Measurements from ENCODE around the gene ISG20L2.
A peak's percentile ranks its signal among the peaks of the same experiment; 100 is the strongest.

Gene ISG20L2

GRCh38 chr1:156706657-156707416, 21.7 kb downstream of the ISG20L2 start:
- DNase-seq (ENCODE audit: low spot score): no peak

DNA sequence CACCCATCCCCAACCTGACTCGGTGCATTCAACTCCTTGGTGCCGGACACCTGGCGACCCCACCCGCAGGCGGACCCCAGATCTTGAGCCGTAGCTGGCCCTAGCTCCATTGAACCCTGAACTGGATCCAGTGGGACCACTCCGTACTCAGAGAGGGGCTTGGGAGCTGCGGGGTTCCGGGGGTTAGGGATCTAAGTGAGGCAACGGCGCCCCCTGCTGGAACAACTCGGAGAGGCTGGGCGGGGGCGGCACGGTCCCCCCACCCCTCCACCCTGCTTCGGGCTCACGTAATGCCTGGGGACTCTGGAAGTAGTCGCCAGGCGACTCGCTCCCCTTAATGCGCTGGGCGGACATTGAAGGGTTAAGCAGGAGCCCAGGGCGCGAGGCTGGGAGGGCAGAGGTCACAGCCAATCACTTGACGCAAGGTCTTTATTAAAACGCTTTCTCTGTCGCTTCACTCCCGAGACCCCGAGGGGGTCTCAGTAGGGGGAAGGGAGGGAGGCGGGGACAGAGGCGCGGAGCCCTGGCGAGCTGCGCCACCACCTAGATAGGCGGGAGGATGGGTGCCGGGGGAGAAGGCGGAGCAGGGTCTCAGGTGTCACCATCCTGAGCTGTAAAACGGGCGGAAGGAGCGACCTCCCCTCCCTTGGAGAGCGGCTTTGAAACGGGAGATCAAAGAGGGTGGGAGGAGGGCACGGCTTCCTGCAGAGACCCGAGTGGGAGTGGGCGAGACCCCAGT, 22.5 kb downstream of the ISG20L2 start:
- peak; percentile 74 for DNase-seq (ENCODE audit: low spot score)

- DNase-seq (ENCODE audit: low spot score): no peak
Measured at GRCh38 chr1:156705321-156705917, 23.1 kb downstream of the ISG20L2 start, which contains the start of gene CRABP2. CRABP2 (minus strand) TSS chr1:156705583; CDS start chr1:156705446, 137 bp downstream.

DNA sequence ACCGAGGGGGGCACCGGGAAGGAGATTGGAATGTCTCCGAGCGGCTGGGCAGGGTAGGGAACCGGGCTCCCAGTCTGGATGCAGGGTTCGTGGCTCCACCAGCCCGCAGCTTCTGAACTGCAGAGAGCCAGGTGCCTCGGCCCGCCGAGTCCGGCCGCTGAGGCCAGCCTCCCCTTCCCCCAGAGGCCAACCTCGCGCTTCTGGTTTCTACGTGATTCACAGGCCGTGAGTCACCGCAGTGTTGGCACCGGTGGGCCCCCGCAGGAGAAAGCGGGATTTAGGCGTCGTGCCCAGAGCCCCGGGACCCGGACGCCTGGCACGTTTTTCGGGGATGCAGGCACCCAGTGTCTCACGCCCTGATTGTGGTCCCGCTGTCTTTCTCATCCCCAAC, 23.6 kb downstream of the ISG20L2 start:
- no peak for DNase-seq (ENCODE audit: low spot score)

DNA sequence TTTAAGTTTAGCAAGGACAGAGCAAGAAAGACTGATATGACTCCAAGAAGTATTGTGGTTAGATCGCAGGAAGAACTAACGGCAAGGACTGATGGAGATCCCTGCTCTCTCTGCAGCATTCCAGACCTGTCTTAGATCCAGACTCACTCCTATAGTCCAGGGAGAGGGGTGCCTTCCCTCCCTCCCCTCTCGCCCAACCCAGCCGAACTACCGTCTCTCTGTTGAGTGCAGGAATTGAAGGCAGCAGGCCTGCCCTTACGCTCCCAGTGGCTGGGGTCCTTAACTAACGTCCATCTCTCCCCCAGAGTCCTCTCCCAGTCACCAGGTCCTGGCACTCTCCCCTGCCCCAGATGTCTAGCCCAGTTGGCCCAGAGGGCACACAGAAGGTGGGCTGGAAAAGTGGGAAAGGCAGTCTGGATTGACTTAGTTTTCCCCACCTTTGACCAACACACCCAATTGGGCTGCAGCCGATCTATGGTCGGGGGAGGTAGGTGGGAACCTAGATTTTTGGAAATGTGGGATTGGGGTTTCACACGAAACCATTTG, 24.3 kb downstream of the ISG20L2 start:
- no peak for DNase-seq (ENCODE audit: low spot score)

DNA sequence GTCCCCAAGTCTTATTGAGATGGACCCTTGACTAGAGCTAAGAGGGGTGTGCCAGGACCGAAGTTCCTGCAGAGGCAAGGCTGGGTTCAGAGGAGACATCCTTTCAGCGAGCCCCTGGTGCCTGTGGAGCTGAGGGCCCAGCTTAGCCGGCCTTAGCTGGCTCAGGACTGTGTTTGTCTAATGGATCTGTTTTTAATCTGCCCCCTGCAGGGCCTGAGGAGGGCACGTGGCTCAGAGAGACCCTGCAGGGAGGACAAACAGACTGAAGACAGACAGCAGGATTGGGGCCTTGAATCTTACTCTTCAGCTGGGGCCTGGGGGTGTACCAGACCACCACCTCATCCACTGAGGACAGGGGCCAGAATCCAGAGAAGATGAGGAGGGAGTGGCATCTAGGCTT, 24.8 kb downstream of the ISG20L2 start:
- DNase-seq (ENCODE audit: low spot score): no peak

DNA sequence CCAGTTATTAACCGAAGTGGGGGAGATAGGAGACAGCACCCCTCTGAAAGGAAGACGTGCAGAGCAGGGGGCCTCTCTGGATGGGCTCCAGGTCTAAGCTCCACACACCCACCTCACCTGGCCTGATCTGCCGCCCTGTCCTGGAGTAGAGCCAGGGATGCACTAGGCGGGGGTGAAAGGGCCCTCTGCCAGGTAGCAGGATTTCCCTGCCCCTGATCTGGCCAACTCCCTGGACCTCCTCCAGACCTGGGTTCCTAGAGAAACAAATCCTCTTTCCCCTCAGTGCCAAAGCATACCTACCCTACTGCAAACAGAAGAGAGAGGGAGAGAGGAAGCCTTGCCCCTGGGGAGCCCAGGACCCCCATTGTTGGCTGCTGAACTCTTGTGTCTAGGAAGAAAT, 25.2 kb downstream of the ISG20L2 start:
- DNase-seq (ENCODE audit: low spot score): no peak

DNA sequence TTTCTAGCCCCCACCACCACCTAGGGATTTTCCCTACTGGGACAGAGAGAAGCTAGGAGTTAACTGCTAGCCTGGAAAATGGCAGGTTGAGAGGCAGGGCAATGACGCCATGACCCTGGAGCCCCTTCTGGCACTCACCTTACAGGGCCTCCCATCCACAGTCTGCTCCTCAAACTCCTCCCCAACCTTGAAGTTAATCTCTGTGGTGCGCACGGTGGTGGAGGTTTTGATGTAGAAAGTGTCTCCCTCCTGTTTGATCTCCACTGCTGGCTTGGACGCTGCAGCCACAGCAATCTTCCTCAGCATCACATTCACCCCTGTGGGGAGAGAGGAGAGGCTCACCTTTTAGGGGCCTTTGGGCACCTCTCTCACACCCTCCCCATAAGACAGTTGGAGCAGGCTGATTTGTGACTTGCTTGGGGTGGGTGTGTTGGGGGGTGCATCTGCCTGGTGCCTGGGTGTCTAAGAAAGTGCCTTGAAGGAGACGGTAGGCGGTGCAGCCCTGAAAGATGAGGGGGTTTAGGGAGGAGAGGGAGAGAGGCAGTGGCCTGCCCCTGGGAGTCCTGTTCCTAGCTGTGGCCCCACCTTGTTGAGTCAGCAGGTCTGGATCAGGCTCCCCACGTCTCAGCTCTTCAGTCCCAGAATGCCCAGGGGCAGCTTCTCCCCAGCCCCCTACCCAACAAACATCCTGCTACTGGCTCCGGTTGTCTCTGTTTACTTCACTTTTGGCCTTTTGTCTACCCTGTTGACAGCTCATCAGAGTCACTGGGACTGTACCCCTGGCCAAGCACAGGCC, 27.6 kb downstream of the ISG20L2 start:
- no peak for DNase-seq (ENCODE audit: low spot score)

DNA sequence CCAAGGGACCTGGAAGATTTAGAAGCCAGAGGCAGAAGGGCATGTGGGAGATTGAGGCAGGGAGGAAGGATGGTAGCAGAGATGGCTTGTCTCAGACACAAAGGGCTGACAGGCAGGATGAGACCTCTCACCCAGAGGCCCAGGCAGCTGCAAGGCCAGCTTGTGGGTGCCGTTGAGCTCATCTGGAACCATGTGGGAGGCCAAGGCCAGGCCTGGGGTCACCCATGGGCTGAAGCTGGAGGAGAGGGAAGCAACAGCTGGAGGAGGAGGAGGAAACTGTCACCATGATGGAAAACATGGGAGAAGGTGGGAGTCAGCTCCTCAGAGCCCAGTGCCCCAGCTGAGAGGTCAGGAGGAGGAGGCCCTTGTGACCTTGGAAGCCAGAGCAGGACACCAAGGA, 29.6 kb downstream of the ISG20L2 start:
- DNase-seq (ENCODE audit: low spot score): no peak

DNA sequence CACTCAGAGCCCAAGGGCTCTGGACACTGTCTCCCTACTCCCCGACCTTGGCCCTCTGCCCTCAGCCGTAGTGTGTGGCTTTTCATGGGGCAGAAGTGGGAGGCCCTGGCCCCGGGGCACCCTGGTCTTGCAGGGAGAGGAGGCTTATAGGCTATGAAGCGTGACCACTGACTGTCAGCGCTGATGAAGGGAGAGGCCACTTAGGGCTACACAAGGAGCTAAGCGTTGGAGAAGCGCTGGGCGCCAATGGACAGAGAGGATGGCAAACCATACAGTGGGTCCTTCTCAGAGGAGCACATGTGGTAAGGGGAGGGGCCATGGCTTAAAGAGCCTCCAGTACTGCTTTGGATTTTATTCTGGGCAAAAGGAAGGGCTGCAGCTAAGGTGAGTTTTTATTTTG, 31.1 kb downstream of the ISG20L2 start:
- no peak for DNase-seq (ENCODE audit: low spot score)

- no peak for DNase-seq (ENCODE audit: low spot score)
Measured at GRCh38 chr1:156696755-156697154, 31.8 kb downstream of the ISG20L2 start.

GRCh38 chr1:156694690-156694962, 33.9 kb downstream of the ISG20L2 start:
- DNase-seq (ENCODE audit: low spot score): no peak

- no peak for DNase-seq (ENCODE audit: low spot score)
Measured at GRCh38 chr1:156693848-156694689, 34.5 kb downstream of the ISG20L2 start.

DNA sequence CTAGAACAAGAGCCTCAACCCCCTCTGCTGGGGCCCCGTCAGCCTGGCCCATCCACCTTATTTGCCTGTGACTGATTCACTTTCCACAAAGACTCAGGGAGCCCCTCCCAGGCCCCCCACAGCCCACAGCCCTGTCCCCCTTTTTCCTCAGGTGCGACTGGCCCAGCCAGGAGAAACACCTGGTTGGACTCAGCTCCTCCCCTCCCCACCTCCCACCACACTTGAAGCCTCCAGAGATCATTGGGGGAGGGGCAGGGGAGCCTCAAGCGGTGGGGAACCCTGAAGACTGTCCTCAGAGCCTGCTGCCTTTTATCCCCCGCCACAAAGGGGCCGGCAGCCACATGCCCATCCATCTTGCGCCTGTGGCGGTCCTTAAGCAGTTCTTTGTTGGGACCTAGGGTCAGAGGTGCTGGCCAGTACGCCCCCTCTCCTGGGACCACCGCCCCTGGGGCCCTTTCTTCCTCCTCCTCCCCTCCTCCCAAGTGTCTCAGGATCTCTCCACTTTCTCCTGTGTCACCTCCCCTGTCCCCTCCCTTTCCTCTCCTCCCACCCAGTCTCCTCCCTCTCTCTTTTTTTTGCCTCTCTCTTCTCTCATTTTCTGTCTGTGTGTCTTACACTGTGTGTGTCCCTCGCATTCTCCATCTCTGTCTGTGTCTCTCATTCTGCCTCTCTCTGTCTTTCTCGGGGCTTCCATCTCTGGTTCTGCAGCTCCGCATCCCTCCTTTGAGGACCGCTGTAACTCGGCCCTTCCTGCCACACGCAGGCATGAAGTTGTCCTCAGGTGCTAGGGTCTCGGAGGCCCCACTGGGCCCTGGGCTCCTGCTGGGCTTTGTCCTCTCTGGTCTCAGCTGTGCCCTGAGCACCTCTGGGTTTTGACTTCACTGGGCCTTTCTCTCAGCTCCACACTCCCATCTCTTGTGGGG, 35.4 kb downstream of the ISG20L2 start:
- DNase-seq (ENCODE audit: low spot score): no peak

DNA sequence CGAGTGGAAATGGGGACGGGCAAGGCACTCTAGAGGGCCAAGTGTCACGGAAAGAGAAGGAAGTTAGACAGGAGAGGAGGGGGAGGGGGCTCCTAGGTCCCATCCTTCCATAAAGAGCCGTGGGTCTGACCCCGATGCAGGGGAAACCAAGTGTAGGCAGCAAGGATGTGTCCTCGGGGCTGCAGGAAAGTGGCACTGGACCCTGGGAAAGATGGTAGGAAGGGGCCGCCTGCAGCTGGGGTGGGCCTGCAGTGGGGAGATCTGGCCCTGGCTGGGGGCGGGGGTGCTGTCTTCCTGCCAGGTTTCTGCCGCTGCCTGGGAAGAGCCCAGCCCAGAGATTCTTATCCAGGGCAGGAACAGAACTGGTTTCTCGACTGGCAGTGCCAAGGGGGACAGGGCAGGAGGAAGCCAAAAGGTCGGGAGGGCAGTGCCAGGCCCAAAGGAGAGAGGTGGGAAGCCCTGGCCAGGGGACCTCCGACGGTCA, 36.1 kb downstream of the ISG20L2 start:
- DNase-seq (ENCODE audit: low spot score): no peak

GRCh38 chr1:156691665-156692440, 36.7 kb downstream of the ISG20L2 start:
- no peak for DNase-seq (ENCODE audit: low spot score)

- DNase-seq (ENCODE audit: low spot score): no peak
Measured at GRCh38 chr1:156691191-156691590, 37.4 kb downstream of the ISG20L2 start.

DNA sequence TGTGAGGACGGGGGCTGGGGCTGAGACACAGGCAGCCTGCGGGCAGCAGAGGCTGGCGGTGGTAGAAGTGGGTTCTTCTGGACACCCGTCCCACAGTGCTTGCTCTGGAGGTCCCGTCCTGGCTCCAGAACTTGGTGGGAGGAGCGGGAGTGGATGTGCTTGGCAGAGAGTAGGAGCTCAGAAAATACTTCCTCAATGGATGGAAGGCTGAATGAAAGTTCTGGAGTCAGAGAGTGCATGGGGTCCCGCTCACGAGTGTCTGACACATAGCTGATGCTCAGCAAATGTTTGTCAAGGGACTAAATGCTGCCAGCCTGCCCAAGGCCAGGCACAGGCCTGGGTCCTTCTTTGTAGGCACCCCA, 37.9 kb downstream of the ISG20L2 start:
- no peak for DNase-seq (ENCODE audit: low spot score)

GRCh38 chr1:156689953-156690674, 38.5 kb downstream of the ISG20L2 start:
- DNase-seq (ENCODE audit: low spot score): no peak

All from germinal center (tissue), 1 donor.